A549 treated with CORT108297 at 1 μM for 4 hours (cell line): Measurements from ENCODE around the gene HNF1B. TPM values are rescaled to one million over a fixed set of nuclear protein-coding genes. Genes with fewer than 3 reads are reported as not detected.

Source experiments
- total RNA-seq: library from RNA; stranded (reverse); fragments of 200-300 nt; extraction: Qiagen RNA extraction; gene quantifications from 5 replicates; pipeline ENCODE4 v1.2.3, GENCODE V29; 2022

The HNF1B gene, protein sequence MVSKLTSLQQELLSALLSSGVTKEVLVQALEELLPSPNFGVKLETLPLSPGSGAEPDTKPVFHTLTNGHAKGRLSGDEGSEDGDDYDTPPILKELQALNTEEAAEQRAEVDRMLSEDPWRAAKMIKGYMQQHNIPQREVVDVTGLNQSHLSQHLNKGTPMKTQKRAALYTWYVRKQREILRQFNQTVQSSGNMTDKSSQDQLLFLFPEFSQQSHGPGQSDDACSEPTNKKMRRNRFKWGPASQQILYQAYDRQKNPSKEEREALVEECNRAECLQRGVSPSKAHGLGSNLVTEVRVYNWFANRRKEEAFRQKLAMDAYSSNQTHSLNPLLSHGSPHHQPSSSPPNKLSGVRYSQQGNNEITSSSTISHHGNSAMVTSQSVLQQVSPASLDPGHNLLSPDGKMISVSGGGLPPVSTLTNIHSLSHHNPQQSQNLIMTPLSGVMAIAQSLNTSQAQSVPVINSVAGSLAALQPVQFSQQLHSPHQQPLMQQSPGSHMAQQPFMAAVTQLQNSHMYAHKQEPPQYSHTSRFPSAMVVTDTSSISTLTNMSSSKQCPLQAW
- total RNA-seq = 21.1 to 26.0 TPM (median 25.6 TPM) in 5 replicates

DNA sequence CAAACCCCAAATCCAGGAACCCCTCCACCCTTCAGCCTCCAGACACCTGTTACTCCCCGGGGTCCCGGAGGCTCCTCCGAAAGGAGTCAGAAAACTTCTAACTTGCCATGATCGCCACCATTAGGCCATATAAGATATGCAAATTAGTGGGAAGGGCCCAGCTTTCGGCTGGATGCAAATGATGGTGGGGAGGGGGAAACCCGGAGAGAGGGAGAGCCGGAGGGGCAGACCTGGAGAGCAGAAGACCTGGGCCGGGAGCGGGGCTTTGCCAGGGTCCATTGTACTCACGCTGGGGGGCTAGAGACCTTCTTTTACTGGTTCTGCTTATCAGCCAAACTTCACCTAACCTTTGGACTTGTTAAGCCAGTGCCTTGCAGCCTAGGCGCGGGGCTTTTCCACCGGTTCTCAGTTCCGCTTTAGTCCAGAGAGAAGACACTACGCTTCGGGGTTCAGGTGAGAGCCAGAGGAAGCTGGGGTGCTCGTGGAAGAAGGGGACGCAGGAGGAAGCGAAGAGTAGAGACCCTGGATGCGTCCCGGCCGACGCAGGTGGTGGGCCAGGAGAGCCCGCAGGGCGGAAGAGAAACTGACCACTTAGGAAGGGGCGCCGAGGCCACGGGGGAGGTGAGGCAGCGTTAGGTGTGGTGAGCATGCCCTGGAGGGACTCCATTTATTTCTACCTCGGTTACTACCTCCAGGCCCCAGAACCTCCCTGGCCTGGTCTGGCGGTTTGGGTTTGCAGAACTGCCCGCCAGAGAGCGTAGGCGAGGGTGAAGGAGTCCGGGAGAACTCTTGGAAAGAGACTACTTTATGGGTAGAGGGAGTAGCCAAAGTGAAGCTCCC, at the start of gene HNF1B:
TSS of gene HNF1B (minus strand) at position 99 of the 840 bp plus-strand sequence. CDS start 175 bp downstream, outside the sequence.

DNA sequence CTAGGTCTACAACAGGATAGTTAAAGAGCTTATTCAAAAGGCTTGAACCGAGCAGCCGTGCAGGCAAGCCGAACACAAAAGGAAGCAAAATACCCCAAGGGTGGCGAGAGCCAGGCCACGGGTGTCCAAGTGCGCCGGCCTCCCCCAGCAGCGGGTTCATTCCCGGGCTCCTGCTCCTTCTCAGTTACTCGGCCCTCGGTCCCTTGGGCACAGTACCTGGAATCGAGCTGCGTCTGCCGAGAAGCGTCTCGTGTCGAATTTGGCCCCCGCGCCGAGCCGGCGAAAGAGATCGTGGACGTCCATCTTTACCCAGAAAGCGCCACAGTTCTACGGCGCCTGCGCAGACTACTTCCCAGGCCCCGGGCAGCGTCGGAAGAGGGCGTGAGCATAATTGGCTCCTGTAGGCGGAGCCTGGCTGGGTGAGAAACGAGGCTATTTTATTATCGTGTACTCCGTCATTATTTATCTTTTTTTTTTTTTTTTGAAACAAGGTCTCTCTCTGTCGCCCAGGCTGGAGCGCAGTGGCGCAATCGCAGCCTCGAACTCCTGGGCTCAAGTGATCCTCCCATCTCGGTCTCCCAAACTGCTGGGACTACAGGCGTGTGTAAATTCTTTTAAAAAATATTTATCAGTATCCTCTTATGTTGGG, 101.6 kb downstream of the HNF1B start, which contains the start of gene DDX52:
TSS of gene DDX52 (minus strand) at position 329 of the 649 bp plus-strand sequence. CDS start at position 303, 26 bp downstream.

Other genes with a start within 250 kb of the HNF1B start
- gene SYNRG, start 135.6 kb downstream of the HNF1B start, total RNA-seq = 12.6 to 14.2 TPM (median 13.3 TPM) in 5 replicates
- 28.2 to 34.7 TPM (median 29.1 TPM) in 5 replicates for gene DDX52, start 101.6 kb downstream of the HNF1B start, total RNA-seq
- not detected in 5 replicates for gene TBC1D3K, start 179.4 kb upstream of the HNF1B start, total RNA-seq
- 9.0 to 14.5 TPM (median 12.6 TPM) in 5 replicates for gene TBC1D3L, start 244.0 kb upstream of the HNF1B start, total RNA-seq